Mammary epithelial cell (primary cell): ENCODE results near the gene TBXAS1.

Source experiments
- EZH2 ChIP-seq: IDR thresholded peaks from 2 replicates; pipeline ENCODE4 v1.6.1; 2012; ENCODE audit warnings: low read length, inconsistent platforms, borderline replicate concordance
- TF ChIP-seq, protein P1 (sequence below), 2 donors: IDR thresholded peaks in 1 of 2; conservative IDR thresholded peaks in 1 of 2; 2 replicates each; pipeline ENCODE4 v1.5.1; 2011 to 2012; ENCODE audit warnings: inconsistent platforms in 2 of 2, low read length in 2 of 2, mild to moderate bottlenecking in 2 of 2, control low read depth in 1 of 2, low read depth in 1 of 2; ENCODE audit not compliant: insufficient read depth in 1 of 2; ENCODE audit errors: extremely low read depth in 1 of 2

DNA sequence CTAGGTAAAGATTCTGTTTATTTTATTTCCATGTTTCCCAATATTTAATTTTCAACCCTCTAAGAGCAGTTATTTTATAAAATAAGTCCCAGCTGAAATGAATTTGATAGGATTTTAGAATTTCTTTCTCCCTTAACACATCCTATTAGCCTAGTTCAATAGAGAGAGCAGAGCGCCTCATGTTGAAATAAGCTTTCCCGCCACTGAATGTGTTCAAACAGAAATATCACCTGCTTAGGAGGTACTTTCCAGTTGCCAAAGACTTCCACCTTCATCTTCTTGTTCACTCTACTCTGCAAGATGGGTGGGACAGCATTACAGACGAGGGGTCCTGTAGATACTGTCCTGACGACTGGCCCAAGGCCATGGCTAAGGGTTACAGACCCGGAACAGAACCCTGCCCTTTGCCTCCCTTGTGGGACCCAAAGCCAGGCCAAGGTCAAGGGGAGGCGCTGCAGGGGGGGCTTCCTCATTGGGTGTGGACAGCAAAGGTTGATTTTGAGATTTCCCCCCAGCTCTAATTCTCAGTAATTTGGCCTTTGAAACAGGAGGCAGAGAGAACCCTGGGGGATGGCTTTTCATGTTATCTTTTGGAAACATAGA is 171.7 kb downstream of the TBXAS1 start:
- TF ChIP-seq, protein P1, sequence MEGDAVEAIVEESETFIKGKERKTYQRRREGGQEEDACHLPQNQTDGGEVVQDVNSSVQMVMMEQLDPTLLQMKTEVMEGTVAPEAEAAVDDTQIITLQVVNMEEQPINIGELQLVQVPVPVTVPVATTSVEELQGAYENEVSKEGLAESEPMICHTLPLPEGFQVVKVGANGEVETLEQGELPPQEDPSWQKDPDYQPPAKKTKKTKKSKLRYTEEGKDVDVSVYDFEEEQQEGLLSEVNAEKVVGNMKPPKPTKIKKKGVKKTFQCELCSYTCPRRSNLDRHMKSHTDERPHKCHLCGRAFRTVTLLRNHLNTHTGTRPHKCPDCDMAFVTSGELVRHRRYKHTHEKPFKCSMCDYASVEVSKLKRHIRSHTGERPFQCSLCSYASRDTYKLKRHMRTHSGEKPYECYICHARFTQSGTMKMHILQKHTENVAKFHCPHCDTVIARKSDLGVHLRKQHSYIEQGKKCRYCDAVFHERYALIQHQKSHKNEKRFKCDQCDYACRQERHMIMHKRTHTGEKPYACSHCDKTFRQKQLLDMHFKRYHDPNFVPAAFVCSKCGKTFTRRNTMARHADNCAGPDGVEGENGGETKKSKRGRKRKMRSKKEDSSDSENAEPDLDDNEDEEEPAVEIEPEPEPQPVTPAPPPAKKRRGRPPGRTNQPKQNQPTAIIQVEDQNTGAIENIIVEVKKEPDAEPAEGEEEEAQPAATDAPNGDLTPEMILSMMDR (conservative IDR thresholded peaks at IDR 0.05 in 1 of 2, IDR thresholded peaks at IDR 0.05 in 1 of 2; ENCODE audit: extremely low read depth in 1 of 2, insufficient read depth in 1 of 2, low read depth in 1 of 2, low read length in 2 of 2) = no peak
- no peak for TF ChIP-seq EZH2
